ENCODE measurements around the gene SETD7. TPM values are rescaled to one million over a fixed set of nuclear protein-coding genes. Genes with fewer than 3 reads are reported as not detected.
A peak's percentile ranks its signal among the peaks of the same experiment; 100 is the strongest.

The SETD7 gene
- total and polyA plus RNA-seq, 7 donors = 15.2 to 96.0 (median 78.4) TPM

GRCh38 chr4:139558235-139559088 lies 2.4 kb upstream of the SETD7 start:
- no peaks in the 10 kb centered on the region for H3K27me3 ChIP-seq (ENCODE audit: insufficient read depth in 3 of 3, low read length in 2 of 3)
- 84 to 88% (median 84%) methylated on average over 12 of the region's 12 CpGs for WGBS, 3 donors
- no peak overlapping the region for H3K27ac ChIP-seq
- DNase-seq (no peak), ATAC-seq (no peak)
- no peak overlapping the region for H3K4me3 ChIP-seq
- peaks cover 14% of the 10 kb centered on the region for H3K4me1 ChIP-seq
- H3K36me3 ChIP-seq (ENCODE audit: insufficient read depth in 1 of 2, low read depth in 1 of 2) = no peaks in the 10 kb centered on the region
- intact Hi-C loops (cut with DNase I) = loop anchor here in 1 of 2 donors (5.0 kb wide), 1 partner anchor 141 kb away; no protein-coding TSS in a partner anchor
- TF ChIP-seq, protein P1, sequence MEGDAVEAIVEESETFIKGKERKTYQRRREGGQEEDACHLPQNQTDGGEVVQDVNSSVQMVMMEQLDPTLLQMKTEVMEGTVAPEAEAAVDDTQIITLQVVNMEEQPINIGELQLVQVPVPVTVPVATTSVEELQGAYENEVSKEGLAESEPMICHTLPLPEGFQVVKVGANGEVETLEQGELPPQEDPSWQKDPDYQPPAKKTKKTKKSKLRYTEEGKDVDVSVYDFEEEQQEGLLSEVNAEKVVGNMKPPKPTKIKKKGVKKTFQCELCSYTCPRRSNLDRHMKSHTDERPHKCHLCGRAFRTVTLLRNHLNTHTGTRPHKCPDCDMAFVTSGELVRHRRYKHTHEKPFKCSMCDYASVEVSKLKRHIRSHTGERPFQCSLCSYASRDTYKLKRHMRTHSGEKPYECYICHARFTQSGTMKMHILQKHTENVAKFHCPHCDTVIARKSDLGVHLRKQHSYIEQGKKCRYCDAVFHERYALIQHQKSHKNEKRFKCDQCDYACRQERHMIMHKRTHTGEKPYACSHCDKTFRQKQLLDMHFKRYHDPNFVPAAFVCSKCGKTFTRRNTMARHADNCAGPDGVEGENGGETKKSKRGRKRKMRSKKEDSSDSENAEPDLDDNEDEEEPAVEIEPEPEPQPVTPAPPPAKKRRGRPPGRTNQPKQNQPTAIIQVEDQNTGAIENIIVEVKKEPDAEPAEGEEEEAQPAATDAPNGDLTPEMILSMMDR (IDR thresholded peaks at IDR 0.05) = no peak
- H3K9me3 ChIP-seq = no peaks in the 10 kb centered on the region

- Histone ChIP-seq H3K9me3 (no peaks in the 10 kb centered on the region), H3K4me1 (peaks cover 23% of the 10 kb centered on the region), H3K36me3 (ENCODE audit: insufficient read depth in 1 of 2, low read depth in 1 of 2) (no peaks in the 10 kb centered on the region), H3K27ac (peak overlapping the region; percentile 99), H3K27me3 (ENCODE audit: insufficient read depth in 3 of 3, low read length in 2 of 3) (no peaks in the 10 kb centered on the region), H3K4me3 (peak overlapping the region; percentile 96)
- DNase-seq = no peak
- no peak for ATAC-seq
- WGBS, 3 donors = 34 to 48% (median 39%) methylated on average over 3 of the region's 3 CpGs
- TF ChIP-seq, protein P1 (IDR thresholded peaks at IDR 0.05) = no peak
- intact Hi-C loops (cut with DNase I) = loop anchor here in 1 of 2 donors (5.0 kb wide), 1 partner anchor 140 kb away; no protein-coding TSS in a partner anchor
These were observed 1.6 kb upstream of the SETD7 start for GRCh38 chr4:139557556-139558110.

GRCh38 chr4:139556724-139557555 lies 921 bp upstream of the SETD7 start:
- Histone ChIP-seq H3K4me1 (peaks cover 30% of the 10 kb centered on the region), H3K4me3 (peak overlapping the region; percentile 96), H3K27ac (peak overlapping the region; percentile 99), H3K36me3 (ENCODE audit: insufficient read depth in 1 of 2, low read depth in 1 of 2) (no peaks in the 10 kb centered on the region), H3K9me3 (no peaks in the 10 kb centered on the region), H3K27me3 (ENCODE audit: insufficient read depth in 3 of 3, low read length in 2 of 3) (no peaks in the 10 kb centered on the region)
- TF ChIP-seq, protein P1 (IDR thresholded peaks at IDR 0.05) = no peak
- peak; percentile 40 to 62 (median 54) for ATAC-seq
- WGBS, 3 donors = 0% methylated on average over 44 to 58 of the region's 58 CpGs
- intact Hi-C loops (cut with DNase I) = loop anchor here in 1 of 2 donors (5.0 kb wide), 1 partner anchor 140 kb away; no protein-coding TSS in a partner anchor
- DNase-seq = peak; percentile 63 to 78

- H3K36me3 ChIP-seq (ENCODE audit: insufficient read depth in 1 of 2, low read depth in 1 of 2) = no peaks in the 10 kb centered on the region
- H3K27ac ChIP-seq = peak overlapping the region; percentile 99
- no peaks in the 10 kb centered on the region for H3K27me3 ChIP-seq (ENCODE audit: insufficient read depth in 3 of 3, low read length in 2 of 3)
- WGBS, 3 donors = 0% methylated on average over 23 to 49 of the region's 49 CpGs
- H3K9me3 ChIP-seq = no peaks in the 10 kb centered on the region
- peak overlapping the region; percentile 96 for H3K4me3 ChIP-seq
- DNase-seq (peak; percentile 73 to 82), ATAC-seq (peak; percentile 34 to 50 (median 43))
- TF ChIP-seq, protein P1 (IDR thresholded peaks at IDR 0.05) = no peak
- peaks cover 37% of the 10 kb centered on the region for H3K4me1 ChIP-seq
- intact Hi-C loops (cut with DNase I) = loop anchor here in 1 of 2 donors (5.0 kb wide), 1 partner anchor 138 kb away; no protein-coding TSS in a partner anchor
These were observed 331 bp downstream of the SETD7 start for GRCh38 chr4:139555705-139556070.
